ENCODE results near the gene LY6G5B.

DNA sequence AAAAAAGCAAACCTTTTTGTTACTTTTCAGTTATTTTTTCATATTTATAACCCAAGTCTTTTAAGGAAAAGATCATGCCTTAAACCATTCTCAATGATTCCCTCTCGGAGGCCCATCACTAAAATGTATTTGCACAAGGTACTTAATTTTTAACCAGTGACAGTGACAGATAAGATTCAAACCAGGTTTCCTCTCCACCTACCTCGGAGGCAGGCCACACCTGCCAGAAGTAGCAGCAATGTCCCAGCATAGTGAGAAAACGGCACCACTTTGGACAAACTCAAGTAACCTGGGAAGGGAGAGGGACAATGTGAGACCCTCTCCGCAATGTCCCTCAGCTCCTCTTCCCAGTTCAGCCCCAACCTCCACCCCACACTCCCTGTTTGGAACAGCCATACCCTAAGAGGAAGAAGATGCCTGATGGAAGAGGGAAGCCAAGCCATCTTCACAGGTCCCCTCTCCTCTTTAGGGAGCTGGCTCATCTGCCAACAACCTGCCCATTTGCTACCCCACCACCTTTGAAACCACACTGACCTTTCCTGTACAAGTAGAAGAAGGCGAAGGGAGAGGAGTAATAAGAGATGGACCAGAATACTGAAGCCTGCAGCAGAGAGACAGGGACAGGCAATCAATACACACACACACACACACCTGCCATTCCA, 31.1 kb downstream of the LY6G5B start:
- TF ChIP-seq EZH2 (IDR thresholded peaks at IDR 0.05) (no peak), POLR2AphosphoS5 (IDR thresholded peaks at IDR 0.05; ENCODE audit: borderline replicate concordance, low read depth, low read length) (no peak)

Measured in SK-N-MC (cell line).